NT2/D1 (cell line): ENCODE data around the gene RAB17.

ENCODE experiments used
- DNase-seq: peaks from one replicate; pipeline ENCODE4 v3.0.0-alpha.2; 2011; ENCODE audit warnings: low read depth, low spot score
- H3K27me3 ChIP-seq: 2 replicates; pipeline ENCODE4 v1.6.0; 2011; ENCODE audit warnings: mild to moderate bottlenecking; ENCODE audit not compliant: insufficient read length, insufficient read depth
- H3K36me3 ChIP-seq: 2 replicates; pipeline ENCODE4 v1.6.1; 2011; ENCODE audit warnings: mild to moderate bottlenecking, low read length, mixed read lengths; ENCODE audit not compliant: insufficient read depth, insufficient read length
- H3K4me1 ChIP-seq: 2 replicates; pipeline ENCODE4 v1.5.1; 2011; ENCODE audit not compliant: insufficient read depth, insufficient read length
- H3K4me3 ChIP-seq: 2 replicates; pipeline ENCODE4 v1.5.1; 2011; ENCODE audit warnings: low read depth; ENCODE audit not compliant: insufficient read length
- H3K9ac ChIP-seq: 2 replicates; pipeline ENCODE4 v1.6.0; 2011; ENCODE audit warnings: low read depth; ENCODE audit not compliant: insufficient read length
- H3K9me3 ChIP-seq: 2 replicates; pipeline ENCODE4 v1.5.1; 2011; ENCODE audit warnings: mild to moderate bottlenecking, low read length; ENCODE audit not compliant: insufficient read depth
- SUZ12 ChIP-seq: IDR thresholded peaks from 2 replicates; pipeline ENCODE4 v1.6.1; 2011; ENCODE audit not compliant: insufficient read length, insufficient read depth; ENCODE audit errors: extremely low read depth
- YY1 ChIP-seq: IDR thresholded peaks from 2 replicates; pipeline ENCODE4 v1.6.1; 2011; ENCODE audit not compliant: insufficient read length, insufficient read depth
- ZNF274 ChIP-seq: IDR thresholded peaks from 2 replicates; pipeline ENCODE4 v1.6.1; 2011; ENCODE audit warnings: mild to moderate bottlenecking, low read depth, low read length

The RAB17 gene

GRCh38 chr2:237525559-237526157 lies 64.9 kb downstream of the RAB17 start:
- H3K4me3 ChIP-seq, result no peak overlapping the region
- no peaks in the 10 kb centered on the region for H3K27me3 ChIP-seq
- H3K9ac ChIP-seq, result no peak overlapping the region
- no peak for DNase-seq
- peaks cover 10% of the 10 kb centered on the region for H3K4me1 ChIP-seq
- H3K9me3 ChIP-seq, result no peaks in the 10 kb centered on the region
- H3K36me3 ChIP-seq, result no peaks in the 10 kb centered on the region
- TF ChIP-seq YY1, result no peak
- no peak for TF ChIP-seq SUZ12

GRCh38 chr2:237524631-237525030 lies 65.9 kb downstream of the RAB17 start:
- Histone ChIP-seq H3K36me3 (no peaks in the 10 kb centered on the region), H3K9ac (no peak overlapping the region), H3K27me3 (no peaks in the 10 kb centered on the region), H3K9me3 (no peaks in the 10 kb centered on the region), H3K4me3 (no peak overlapping the region), H3K4me1 (peaks cover 8% of the 10 kb centered on the region)
- no peak for TF ChIP-seq YY1
- TF ChIP-seq SUZ12, result no peak
- no peak for TF ChIP-seq ZNF274
- DNase-seq, result no peak
